GM19328 (cell line): ENCODE measurements around the gene PADI1.

ENCODE experiments used
- ATAC-seq: cut with Tn5 transposase; IDR thresholded peaks from one replicate; pipeline ENCODE4 v1.9.1; 2021; ENCODE audit warnings: mild to moderate bottlenecking, moderate library complexity; ENCODE audit not compliant: unreplicated experiment

Gene PADI1, protein sequence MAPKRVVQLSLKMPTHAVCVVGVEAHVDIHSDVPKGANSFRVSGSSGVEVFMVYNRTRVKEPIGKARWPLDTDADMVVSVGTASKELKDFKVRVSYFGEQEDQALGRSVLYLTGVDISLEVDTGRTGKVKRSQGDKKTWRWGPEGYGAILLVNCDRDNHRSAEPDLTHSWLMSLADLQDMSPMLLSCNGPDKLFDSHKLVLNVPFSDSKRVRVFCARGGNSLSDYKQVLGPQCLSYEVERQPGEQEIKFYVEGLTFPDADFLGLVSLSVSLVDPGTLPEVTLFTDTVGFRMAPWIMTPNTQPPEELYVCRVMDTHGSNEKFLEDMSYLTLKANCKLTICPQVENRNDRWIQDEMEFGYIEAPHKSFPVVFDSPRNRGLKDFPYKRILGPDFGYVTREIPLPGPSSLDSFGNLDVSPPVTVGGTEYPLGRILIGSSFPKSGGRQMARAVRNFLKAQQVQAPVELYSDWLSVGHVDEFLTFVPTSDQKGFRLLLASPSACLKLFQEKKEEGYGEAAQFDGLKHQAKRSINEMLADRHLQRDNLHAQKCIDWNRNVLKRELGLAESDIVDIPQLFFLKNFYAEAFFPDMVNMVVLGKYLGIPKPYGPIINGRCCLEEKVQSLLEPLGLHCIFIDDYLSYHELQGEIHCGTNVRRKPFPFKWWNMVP

DNA sequence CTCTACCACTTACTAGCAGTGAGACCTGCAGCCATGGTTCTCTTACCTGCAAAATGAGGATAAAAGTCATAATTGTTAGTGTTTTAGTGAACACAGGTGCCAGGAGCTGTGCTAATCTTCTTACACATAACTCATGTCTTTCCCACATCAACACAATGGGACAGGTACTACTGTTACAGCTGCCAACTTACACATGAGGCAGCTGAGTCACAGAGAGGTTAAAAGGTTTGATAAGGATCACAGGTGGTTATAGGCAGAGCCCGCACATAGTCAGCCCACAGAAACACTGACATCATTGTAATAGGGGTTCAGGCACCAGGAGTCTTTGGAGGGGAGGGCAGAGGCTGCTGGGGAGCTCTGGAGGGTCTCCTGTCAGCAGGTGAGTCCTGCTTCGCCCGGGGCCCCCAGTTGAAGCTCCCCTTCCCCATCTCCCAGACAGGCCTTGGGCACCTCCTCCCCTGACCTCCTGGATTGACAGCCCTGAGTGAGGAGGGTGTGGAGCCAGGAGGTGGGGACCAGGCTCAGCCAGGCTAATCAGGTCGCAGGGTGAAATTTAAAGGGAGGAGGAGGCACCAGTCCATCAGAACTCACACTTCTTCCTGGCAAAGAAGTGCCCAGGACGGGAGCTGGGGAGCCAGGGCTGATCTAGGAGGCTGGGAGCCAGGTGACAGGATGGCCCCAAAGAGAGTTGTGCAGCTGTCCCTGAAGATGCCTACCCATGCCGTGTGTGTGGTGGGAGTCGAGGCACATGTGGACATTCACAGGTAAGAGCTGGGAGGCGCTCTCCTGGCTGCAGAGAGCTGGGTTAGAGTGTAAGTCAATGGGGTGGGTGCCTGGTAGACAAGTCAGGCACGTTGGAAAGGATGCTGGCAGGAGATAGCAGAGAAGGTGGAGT lies at the start of gene PADI1:
PADI1 (plus strand) TSS at position 583 of the 895 bp plus-strand sequence; CDS start at position 673, 90 bp downstream.
- ATAC-seq = no peak

DNA sequence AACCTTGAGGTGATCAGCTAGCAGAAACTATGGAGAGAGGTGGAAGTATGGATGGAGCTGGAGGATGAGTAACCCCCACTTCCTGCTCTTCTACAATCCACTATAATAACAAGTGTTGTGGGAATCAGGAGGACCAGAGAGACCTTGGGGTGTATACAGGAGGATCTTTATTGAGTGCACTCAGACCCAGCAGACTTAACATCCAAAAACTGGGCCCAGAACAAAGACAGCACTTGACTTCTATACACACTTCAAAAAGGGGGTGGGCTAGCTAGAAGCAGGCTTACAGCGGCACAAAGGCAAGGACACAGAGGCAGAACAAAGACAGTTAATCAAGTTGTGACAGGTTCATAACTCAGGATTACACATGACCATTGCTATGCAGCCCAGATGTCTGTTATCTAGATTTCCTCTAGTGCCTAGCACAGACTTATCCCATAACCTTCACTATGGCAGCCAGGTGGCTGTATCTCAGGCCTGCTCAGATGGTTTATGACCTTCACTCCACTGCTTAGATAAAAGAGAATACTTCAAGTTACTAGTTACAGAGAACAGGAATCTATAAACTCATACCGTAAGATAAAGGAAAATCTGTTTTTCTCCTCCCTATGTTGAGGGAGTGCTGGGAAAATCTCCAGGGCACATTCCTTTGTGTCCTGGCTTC lies 49.5 kb upstream of the PADI1 start:
- ATAC-seq = no peak

DNA sequence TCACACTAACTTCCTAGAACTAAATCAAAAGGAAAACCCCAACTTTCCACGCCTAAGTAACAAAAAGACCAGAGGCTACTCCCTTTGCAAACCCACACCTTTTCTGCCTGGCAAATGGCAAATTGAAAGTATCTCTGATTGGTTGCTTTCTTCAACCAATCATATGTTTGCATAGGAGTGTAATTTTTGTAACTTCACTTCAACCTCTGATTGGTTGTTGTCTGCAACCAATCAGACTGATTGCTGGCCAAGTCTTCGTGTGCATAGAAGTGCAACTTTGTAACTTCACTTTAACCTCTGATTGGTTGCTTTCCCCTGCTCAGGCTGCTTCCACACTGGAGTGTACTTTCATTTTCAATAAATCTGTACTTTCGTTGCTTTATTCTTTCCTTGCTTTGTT lies 48.8 kb upstream of the PADI1 start:
- no peak for ATAC-seq

DNA sequence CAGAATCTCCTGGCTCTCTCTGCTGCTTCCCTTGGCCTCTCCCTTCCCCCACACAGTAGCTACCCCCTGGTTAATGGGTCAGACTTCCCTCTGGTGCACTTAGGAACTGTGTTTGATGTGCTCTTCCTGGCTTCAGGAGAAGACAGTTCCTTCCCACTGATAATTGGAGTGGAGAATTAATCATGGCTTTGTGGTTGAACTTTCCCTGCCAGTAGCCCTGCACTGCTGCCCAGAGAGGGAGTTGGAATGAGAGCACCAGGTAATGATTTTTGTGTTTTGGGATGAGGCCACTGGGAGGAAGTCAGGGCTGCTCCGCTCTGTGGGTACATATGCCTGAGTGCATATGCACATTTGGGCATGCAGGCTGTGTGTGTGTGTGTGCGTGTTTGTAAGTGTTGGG lies 46.0 kb upstream of the PADI1 start:
- ATAC-seq = no peak

DNA sequence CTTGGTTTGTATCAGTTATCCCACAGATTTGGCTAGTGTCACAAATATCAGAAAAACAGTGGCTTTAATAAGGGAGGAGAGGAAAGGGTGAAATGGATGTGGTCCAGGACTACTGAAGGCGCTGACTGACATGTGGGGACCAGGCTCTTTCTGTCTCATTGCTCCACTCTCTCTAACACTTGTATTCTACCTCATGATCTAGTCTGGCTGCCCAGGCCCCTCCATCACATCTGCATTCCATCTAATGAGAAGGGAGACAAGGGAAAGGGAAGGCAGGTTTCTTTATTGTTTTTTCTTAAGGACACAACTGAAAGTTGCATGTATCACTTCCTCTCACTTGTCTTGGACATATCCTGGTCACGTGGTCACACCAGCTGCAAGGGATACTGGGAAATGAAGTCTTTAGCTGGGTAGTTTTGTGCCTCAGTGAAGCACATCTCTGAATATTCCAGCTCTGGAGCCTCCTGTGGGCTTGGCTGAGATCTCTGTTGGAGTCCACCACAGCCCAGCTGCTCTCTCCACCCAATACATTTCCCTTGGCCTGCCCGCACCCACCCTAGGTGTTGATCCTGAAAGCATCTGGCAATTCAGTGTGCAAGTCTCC lies 43.7 kb upstream of the PADI1 start:
- ATAC-seq = no peak

DNA sequence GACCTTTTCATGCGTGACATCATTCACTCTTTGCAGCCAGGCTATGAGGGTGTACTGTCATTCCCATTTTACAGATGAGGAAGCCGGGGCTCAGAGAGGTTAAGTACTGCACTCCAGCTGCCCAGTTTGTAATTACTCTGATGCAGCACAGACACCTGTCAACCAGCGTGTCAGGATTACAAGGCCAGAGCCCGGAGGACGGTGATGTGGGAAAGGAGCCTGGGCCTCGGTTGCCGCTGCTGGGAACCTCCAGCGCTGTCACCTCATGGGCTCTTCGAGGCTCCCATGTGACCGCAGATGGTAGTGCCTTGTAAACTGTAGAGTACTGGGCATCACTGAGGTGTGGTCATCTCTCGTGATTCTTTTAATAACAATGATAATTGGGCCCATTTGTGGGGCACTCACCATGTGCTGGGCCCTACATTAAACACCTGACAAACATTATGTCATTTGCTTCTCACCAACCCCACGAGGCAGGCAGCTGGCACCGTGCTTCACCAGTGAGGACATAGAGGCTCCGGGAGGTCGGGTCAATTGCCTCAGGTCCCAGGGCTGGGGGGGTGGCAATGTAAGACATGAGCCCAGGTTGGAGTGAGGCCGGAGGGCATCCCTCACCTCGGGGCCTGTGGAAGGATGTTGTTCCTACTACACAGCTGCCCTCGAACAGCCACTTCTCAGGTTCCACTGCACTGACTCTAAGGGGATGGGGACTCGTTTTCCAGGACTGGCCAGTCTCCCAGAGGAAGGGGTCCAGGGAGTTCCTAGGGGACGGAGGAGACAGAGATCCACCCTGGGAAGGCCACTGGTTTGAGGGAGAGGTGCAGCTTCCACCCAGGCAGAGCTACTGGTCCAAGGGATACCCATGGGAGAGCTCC lies 42.8 kb upstream of the PADI1 start:
- no peak for ATAC-seq

DNA sequence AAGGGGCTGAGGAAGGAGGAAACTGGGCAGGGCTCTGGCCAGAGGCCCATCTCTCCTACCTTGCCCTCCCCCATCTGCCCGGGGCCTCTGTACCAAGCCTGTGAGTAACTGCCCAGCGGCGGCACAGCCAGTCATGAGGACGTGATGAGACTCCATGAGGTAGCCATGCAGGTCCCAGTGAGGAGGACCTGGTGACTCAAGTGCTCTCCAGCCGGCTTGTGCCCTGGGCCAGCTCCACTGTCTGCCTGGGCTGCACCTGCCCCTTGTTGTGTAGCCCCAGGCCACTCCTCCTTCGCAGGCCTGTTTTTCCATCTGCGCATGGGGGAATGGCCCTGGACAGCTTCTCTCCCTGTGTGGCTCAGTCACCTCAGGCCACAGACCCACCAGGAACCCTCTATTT lies 42.0 kb upstream of the PADI1 start:
- no peak for ATAC-seq

DNA sequence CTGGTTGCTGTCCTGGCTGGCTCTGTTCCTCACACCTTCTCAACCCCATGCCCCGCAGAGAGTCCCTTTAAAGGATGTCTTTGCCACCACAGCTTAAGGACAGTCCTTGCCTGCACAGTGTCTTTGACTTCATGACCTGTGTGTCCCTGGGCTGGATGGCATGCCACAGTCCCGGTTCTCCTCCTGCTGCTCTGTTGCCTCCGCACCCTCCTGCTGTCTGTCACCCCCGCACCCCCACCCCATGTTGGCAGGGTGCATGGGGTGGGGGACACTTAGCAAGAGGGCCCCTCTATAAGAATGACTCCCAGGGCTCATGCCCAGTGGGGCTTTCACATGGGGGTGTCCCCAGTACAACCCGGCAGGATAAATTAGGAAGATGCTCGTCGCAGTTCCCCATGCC lies 41.6 kb upstream of the PADI1 start:
- no peak for ATAC-seq

DNA sequence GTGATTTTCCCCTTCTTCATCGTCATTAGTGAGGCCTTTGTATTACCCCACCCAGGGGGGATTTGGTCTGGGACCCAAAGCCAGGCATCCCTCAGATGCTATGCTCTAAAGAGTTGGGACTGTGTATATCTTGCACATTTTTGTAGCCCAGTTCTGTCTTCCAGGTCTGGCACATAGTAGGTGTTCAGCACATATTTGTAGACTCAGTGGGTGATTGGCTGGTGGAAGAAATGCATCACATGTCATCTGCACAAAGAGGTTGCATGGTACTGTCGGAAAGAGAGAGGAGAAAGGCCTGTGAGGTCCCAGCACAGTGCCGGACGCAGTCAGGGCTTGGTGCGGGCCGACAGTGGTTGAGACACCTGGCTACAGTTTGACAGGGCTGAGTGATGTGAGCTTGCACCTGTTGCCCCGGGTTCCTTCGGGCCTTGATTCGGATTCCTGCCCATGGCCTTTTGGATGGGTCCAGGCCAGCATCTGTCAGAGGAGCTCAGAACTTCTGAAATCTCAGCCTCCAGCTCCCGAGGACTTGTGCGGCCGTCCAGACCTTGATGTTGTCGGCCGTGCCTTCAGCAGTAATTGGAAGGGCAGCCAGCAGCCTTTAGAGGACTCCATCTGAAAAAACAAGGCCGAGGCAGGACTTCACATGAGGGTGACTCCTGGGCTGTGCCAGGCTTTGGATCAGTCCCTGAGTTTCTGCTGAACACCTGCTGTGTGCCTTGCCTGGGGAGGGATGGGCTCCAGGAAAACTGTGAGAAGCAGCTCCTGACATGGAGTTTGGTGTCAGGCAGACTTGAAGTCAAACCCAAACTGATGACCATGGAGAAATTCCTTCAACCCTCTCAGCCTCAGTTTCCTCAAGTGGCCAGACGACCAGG lies 40.9 kb upstream of the PADI1 start:
- ATAC-seq = no peak

DNA sequence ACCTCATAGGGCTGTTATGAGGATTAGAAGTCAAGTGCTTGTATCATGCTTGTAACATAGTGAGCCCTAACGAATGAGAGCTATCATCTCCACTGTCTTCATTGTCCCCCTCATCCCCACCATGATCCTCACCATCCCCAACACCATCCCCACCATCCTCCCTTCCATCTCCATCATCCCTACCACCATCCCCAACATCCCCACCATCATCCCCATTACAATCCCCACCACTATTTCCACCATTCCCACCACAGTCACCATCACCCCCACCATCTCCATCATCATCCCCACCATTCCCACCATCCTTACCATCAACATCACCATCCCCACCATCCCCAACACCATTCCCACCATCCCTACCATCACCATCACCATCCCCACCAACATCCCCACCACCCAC lies 39.1 kb upstream of the PADI1 start:
- ATAC-seq = no peak

DNA sequence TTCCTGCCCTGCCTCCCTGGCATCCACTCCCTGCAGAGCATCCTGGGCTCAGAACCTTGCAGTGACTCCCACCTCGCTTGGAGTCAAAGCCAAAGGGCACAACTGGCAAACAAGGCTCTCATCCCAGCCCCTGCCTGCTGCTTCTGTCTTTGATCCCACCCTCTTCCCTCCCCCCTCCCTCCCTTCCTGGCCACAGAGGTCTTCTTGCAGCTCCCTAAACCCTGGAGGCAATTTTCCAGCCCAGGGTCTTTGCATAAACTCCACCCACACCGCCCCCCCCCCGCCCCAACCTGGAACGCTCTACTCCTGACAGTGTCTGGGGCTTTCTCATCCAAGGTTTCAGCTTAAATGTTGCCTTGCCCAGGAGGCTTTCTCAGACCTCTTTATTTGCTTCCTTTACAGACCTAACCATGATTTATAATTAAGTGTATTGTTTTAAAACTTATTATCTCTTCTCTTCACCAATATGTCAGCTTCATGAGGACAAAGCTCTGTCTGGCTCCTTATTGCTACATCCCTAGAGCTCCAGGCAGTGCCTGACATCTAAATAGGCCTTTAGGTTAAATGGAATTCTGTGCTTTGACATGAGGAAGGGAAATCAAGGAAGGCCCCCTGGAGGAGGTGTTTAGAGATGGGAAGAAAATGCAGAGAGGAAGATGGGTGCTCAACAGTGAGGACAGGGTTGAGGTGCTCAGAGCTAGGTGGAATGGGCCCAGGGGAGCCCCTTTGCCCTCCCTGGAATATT lies 37.7 kb upstream of the PADI1 start:
- no peak for ATAC-seq

DNA sequence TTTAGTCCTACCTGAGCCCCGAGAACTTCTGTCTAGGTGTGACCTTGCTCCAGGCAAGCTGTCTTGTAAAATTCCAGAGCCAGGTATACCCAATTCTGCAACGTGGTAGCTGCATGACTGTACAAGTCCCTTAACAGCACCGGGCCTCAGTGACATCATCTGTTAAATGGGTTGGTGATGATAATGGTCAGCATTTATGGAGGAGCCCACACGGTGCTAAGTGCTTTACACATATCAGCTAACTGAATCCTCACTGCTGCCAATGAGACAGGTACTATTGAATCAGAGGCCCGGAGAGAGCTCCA lies 37.2 kb upstream of the PADI1 start:
- ATAC-seq = no peak

DNA sequence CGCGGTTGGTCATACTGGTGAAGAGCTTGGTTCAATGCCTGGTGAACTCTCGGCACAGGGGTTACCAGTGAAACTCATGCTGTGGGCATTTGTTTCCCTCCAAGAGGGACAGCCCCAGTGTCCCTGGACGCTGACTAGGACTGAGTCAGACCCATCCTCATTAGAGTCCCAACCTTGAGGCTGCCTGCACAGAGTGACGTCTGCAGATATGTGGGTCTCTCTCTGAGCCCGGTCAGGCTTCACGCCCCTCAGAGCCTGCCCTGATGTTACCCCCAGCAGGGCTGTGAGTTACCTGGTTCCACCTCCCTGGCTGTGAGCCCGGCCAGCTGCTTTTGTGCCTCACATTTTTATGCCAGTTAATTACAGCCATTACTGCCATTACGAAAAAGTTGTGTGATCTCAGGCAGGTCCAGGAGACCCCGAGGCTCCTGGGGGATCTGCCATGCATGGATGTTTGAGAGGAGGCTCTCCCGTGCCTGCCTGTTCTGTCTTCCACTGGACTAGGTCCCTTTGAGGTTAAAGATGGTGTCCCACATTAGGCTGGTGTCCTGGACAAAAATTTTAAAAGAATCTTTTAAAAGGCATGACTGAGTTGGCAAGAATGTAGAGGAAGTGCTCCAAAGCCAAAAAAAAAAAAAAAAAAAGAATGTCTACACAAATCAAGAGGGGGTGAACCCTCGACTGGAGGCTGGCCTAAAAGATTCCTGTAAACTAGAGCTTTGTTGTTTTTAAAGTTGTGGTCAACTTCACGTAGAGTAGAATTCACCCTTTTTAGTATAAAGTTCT lies 36.6 kb upstream of the PADI1 start:
- ATAC-seq = no peak

DNA sequence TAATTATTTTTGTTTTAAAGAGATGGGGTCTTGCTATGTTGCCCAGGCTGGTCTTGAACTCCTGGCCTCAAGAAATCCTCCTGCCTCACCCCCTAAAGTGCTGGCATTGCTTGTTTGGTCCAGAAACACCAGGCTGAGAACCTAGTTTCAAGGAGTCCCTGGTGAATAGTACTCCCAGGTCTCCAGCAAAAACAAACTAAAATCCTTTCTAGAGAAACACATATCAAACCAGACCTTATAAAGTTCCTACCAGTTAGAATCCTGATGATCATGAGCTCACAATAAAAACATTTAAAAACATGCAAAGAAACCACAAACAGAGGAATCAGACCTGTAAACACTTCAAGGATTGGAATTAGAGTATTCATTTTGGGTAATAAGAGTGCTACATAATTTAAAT lies 34.4 kb upstream of the PADI1 start:
- ATAC-seq = no peak

DNA sequence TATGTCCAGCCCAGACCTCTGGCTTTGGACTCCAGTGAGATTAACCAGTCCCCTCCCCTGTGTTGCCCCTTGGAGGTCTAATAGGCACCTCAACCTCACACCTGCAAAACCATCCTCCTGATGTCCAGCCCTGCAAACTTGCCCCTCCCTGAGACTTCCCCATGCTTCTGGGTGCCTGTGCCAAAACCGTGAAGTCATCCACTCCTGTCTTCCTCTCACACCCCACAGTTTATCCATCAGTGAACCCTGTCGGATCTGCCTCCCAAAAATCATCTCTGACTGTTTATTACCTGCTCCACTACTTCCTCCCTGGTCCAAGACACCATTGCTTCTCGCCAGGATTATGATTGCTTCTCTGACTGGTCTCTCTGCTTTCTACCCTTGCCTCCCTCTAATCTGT lies 31.7 kb upstream of the PADI1 start:
- ATAC-seq = no peak

DNA sequence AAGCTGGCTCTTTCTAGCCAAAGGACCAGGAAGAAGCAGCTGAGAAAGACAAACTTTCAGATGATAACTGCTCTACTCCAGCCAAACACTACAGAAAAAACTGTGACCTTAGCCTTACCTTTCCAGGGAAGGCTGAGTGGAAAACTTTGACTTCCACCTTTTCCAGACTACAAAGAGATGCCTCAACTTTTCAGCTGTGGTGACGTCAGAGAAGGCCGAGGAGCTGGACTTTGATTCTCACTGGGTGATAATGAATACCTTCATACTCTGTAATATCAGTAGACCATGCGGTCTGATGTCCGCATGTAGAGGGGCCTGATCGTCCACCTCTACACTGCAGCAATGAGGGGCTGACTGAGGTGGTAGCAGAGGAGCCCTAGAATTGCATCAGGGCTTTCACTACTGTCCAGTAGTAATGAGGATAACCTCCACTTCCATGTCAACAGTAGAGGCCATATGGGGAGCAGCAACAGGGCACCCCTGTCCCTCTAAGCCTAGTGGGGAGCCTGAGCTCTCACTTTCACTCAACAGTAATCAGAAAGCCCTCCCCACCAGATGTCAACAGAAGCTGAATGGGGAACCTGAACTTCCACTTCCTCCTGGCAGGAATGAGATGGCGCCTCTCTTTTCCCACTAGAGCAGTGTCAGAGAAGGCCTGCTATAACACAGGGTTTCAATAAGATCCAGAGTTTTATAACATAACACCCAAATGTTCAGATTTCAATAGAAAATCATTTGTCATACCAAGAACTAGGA lies 28.4 kb upstream of the PADI1 start:
- no peak for ATAC-seq

DNA sequence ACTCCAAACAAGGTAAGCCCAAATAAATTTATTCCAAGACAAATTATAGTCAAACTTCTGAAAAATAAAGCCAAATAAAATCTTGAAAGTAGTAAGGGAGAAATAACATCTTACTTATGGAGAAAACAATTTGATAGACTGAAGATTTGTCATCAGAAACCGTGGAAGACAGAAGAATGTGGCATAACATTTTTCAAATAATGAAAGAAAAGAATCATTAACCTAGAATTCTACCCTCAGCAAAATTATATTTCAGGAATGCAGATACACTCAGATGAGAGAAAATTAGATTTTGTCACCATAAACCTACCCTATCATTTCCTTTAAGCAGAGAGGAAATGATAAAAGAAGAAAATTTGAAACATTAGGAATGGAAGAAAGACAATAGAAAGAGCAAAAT lies 27.3 kb upstream of the PADI1 start:
- ATAC-seq = no peak
